ENCODE data around the gene ABHD8.
"Not testable (repeated sequence)": the region's sequence is repeated elsewhere in the genome, so short reads cannot be mapped to it uniquely, and the experiment has no call there.

GRCh38 chr19:17274892-17275291 is 28.3 kb downstream of the ABHD8 start:
- not testable (repeated sequence) for TF ChIP-seq CTCF, POLR2A (IDR thresholded peaks at IDR 0.05)

Data from adrenal gland (tissue), 5 donors.